ENCODE results near the gene ATP2C2. TPM values are rescaled to one million over a fixed set of nuclear protein-coding genes. Genes with fewer than 3 reads are reported as not detected.

The ATP2C2 gene
- total and polyA plus RNA-seq, 2 of the 8 experiments (the other 6 are each of a cell fraction or from before 2014, with no cell fraction given): 1.2 to 2.8 TPM

- Histone ChIP-seq H3K56ac (replicated peaks; ENCODE audit: insufficient read length, low read depth, low read length) (no peak overlapping the region), H4K20me1 (replicated peaks in 1 of 2; ENCODE audit: control insufficient read depth in 1 of 2, insufficient read depth in 2 of 2, low read length in 2 of 2) (no peaks in the 10 kb centered on the region), H2BK5ac (ENCODE audit: low read depth, low read length) (no peak overlapping the region), H2BK20ac (ENCODE audit: low read length) (no peak overlapping the region), H2BK120ac (replicated peaks; ENCODE audit: low read depth, low read length) (no peak overlapping the region), H3K4me1 (replicated peaks in 1 of 4; ENCODE audit: control insufficient read depth in 3 of 4, insufficient read depth in 4 of 4, low read length in 3 of 4) (peaks cover 2 to 6% (median 4%) of the 10 kb centered on the region in 4 experiments; a peak in 5 of 7 replicates), H3K9ac (replicated peaks in 1 of 4; ENCODE audit: extremely low read depth in 1 of 4, low read depth in 3 of 4, low read length in 3 of 4) (no peak overlapping the region), H4K8ac (ENCODE audit: extremely low read depth, insufficient read depth, low read length) (no peak overlapping the region), H2AFZ (ENCODE audit: low read length) (peak overlapping the region; percentile 9; the same call in 1 of the 2 replicates), H3K79me1 (ENCODE audit: low read depth, low read length) (no peaks in the 10 kb centered on the region), H3K27me3 (replicated peaks in 1 of 4; ENCODE audit: control insufficient read depth in 3 of 4, extremely low read depth in 1 of 4, insufficient read depth in 3 of 4, low read length in 3 of 4) (peaks cover 0 to 6% (median 6%) of the 10 kb centered on the region in 4 experiments; a peak in 6 of 7 replicates), H3K14ac (ENCODE audit: insufficient read length) (no peak overlapping the region), H3K9me3 (ENCODE audit: insufficient read depth in 2 of 2, low read depth in 1 of 2, low read length in 1 of 2) (no peaks in the 10 kb centered on the region), H4K91ac (replicated peaks; ENCODE audit: insufficient read length, low read length) (no peak overlapping the region), H4K5ac (ENCODE audit: insufficient read length, low read depth, low read length) (no peak overlapping the region), H3K4me3 (ENCODE audit: extremely low read depth in 1 of 4, insufficient read depth in 2 of 4, low read depth in 3 of 4, low read length in 4 of 4) (no peak overlapping the region), H3K18ac (ENCODE audit: extremely low read depth, low read length) (no peak overlapping the region; the same call in 1 of the 2 replicates), H3K4me2 (ENCODE audit: insufficient read depth in 1 of 2, low read depth in 2 of 2, low read length in 2 of 2) (0 out of 4 replicates have a peak overlapping the region, but pooled peaks of 1 of the 2 experiments have one; percentile 12), H3K36me3 (ENCODE audit: control insufficient read depth in 2 of 4, insufficient read depth in 4 of 4, low read length in 3 of 4) (no peaks in the 10 kb centered on the region), H2AK5ac (ENCODE audit: low read depth, low read length) (no peak overlapping the region), H3K27ac (ENCODE audit: low read depth, low read length) (no peak overlapping the region), H2BK15ac (ENCODE audit: low read length) (no peak overlapping the region), H3K4ac (replicated peaks; ENCODE audit: insufficient read length, low read depth, low read length) (no peak overlapping the region), H3K23me2 (ENCODE audit: low read depth, low read length) (no peaks in the 10 kb centered on the region), H2BK12ac (ENCODE audit: low read depth, low read length) (no peak overlapping the region), H3K79me2 (ENCODE audit: control insufficient read depth in 1 of 2, insufficient read depth in 2 of 2, low read length in 2 of 2) (no peaks in the 10 kb centered on the region), H3K23ac (ENCODE audit: insufficient read length) (no peak overlapping the region)
- DNase-seq (ENCODE audit: low read depth in 1 of 2, low spot score in 2 of 2): no peak
- no peak for FAIRE-seq
- TF ChIP-seq CTBP2 (IDR thresholded peaks at IDR 0.05; ENCODE audit: borderline replicate concordance, insufficient read depth, insufficient read length, low read length) (no peak), TEAD4 (IDR thresholded peaks at IDR 0.05; ENCODE audit: low read depth, low read length) (peak; percentile 59; the same call in 1 of the 2 replicates)
- ChIA-PET POLR2A (ENCODE audit: partially characterized antibody) (no interaction called here), CTCF (ENCODE audit: partially characterized antibody) (interaction anchor here (1.0 to 1.6 kb wide), 4 partner anchors 54 to 122 kb away, joined by 3 to 4 read pairs (median 3); no protein-coding TSS in a partner anchor)
- 65% methylated on average over 13 of the region's 13 CpGs; no CpG with 5 or more reads in 1 of the 2 experiments for WGBS, 2 experiments (ENCODE audit: extremely low coverage in 1 of 2, insufficient coverage in 1 of 2, insufficient read length in 1 of 2, insufficient replicate concordance in 2 of 2, low coverage in 1 of 2, low lambda C conversion rate in 2 of 2, missing lambda C conversion rate in 1 of 2)
These were observed 5.8 kb upstream of the ATP2C2 start for GRCh38 chr16:84362471-84362941.

Data from H1 (cell line).